ENCODE measurements around the gene TNS2.

- TF ChIP-seq GATA2 (IDR thresholded peaks at IDR 0.05; ENCODE audit: low read depth, low read length) (no peak), GATA3 (IDR thresholded peaks at IDR 0.05; ENCODE audit: low read depth, low read length) (no peak)
These were observed 16.4 kb downstream of the TNS2 start for GRCh38 chr12:53065975-53066931.

Measured in SH-SY5Y (cell line).